GF-D8 (cell line): ENCODE data around the gene OR2K2.
"Not testable (repeated sequence)": the region's sequence is repeated elsewhere in the genome, so short reads cannot be mapped to it uniquely, and the experiment has no call there.

Experiments
- DNase-seq: peaks from one replicate; lab custom pipeline; 2025; lab: John Stamatoyannopoulos, UW

OR2K2 gene, protein sequence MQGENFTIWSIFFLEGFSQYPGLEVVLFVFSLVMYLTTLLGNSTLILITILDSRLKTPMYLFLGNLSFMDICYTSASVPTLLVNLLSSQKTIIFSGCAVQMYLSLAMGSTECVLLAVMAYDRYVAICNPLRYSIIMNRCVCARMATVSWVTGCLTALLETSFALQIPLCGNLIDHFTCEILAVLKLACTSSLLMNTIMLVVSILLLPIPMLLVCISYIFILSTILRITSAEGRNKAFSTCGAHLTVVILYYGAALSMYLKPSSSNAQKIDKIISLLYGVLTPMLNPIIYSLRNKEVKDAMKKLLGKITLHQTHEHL

DNA sequence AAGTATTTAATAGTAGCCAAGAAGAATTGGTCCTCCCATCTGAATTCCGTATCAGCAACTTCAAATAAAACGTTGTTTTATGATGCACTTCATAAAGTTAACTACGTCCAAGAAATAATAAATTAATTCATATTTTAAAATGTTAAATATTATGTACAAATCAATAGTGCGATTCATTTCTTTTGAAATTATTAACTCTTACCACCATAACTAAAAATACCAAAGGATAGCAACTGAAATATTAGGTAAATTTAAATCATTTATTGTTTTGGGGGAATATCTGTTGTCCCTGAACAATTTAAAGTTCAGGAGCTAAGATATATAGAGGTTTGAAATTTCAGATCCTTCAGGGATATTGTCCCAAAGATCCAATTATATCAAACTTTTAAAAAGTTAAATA lies at the start of gene OR2K2:
TSS of gene OR2K2 (minus strand) at position 101 of the 400 bp plus-strand sequence. CDS start 1,791 bp downstream, outside the sequence.
- no peak for DNase-seq

DNA sequence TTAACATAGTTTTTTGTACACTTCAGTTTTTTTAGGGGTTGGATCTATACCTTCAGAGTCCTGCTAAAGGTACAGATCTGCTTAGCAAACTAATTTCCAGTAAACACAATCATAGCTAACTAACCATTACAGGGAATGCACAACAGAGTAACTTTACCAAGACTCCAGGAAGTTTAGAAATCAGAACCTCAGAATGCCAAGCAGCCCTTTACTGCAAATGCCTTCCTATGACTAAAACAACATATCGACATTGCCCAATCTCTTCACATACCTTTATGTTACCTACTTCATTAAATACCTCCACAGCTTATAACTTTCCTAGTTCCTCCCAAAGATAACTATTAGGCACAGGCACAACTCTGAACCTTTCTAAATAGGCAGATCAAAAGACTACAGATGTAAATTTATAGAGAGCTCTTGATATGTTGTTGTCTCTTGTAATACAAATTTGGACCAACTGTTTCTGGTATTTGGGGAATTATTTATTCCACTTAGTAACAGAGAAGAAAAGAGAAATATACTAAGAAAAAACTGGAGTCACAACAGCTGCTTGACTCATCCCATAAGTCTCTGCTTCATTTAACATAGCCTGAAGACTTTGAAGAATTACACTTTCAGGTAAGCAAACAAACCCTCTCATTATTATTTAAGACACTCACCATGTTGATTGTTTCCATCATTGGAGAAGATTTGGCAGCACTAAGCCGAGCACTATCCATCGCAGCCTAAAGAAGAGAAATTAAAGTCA lies 46.0 kb upstream of the OR2K2 start:
- no peak for DNase-seq

DNA sequence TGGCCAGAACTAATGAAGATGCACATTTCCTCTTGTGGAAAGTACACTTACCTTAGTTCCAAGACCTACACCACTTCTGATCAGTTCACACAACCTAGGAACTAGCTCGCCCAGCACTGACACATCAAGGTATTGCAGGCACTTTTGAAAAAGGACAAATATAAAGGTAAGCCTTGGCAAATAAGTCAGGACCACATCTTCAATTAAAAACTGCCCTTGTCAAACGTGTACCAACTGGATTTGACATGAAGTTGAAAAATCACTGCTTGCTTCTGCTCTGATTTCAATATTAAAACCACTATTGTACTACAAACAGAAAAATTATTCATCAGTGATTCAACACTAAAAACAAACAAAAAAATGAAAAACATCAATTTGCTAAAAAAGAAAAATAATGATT lies 45.0 kb upstream of the OR2K2 start:
- no peak for DNase-seq

DNA sequence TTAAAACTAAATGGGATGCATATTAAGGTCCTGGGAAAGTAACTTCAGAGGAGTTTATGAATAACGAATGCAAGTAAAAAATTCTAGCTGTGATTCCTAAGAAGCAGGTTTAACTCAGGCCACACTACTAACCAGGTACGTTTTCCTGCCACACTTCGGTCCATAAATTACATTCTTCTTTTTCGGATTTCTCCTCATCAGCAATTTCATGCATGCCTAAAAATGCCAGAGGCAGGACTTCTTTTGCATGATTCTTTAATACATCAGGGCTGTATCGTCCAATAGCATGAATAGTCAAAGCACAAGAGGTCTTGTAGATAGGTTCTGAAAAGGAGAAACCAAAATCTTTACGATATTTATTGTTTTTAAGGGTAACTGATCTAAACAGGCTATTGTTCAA lies 42.3 kb upstream of the OR2K2 start:
- DNase-seq: no peak

DNA sequence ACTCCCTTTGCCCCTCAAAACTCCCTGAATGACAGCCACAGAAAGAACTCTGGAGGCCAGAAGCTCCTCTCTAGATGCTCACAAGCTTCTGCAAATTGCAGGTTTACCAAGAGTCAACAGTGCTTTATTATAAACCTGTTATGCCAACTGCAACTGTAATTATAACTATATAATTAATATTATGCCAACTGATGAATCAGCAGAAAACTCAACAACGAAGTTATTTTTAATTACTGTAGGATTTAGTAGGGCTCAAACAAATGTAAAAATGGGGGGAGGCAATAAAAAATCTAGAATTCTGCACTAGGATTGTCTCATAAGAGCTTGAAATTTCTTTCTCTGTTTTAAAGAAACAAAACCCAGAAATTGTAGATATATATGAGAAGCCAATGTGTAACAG lies 37.0 kb upstream of the OR2K2 start:
- no peak for DNase-seq

DNA sequence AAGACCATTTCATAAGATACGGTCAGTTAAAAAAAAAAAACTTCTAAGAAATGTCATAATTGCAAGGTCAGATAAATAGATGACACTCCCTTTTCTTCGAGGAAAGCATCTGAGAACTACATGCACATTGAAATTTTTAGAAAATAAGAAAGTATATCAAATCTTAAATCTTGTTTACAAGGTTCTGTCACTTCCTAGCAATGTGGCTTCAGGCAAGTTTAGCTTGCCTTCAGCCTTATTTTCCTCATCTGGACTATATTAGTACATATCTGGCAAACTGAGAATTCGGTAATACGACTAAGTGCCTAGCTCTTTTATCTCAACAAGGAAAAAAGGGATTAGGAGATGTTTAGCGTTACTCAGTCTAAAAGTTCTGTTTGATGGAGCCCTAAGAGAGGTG lies 32.5 kb upstream of the OR2K2 start:
- no peak for DNase-seq

DNA sequence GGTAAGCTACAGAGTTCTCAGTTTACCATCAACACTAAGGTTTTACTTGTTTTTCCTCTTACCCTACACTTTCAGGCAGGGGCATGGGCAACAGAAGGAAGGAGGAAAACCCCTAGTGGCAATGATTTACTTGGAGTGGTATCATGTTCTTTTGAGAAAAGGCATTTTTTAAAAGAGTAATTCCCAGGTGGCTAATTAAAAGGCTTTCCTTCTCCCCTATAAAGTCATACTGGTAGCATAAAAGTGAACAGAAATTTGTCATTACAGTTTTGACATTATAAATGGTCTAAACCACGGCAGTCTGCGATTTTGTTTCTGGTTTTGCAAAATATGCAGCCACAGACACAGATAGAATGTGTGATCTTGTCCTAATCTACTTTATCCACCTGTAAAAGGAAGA lies 30.9 kb upstream of the OR2K2 start:
- no peak for DNase-seq

DNA sequence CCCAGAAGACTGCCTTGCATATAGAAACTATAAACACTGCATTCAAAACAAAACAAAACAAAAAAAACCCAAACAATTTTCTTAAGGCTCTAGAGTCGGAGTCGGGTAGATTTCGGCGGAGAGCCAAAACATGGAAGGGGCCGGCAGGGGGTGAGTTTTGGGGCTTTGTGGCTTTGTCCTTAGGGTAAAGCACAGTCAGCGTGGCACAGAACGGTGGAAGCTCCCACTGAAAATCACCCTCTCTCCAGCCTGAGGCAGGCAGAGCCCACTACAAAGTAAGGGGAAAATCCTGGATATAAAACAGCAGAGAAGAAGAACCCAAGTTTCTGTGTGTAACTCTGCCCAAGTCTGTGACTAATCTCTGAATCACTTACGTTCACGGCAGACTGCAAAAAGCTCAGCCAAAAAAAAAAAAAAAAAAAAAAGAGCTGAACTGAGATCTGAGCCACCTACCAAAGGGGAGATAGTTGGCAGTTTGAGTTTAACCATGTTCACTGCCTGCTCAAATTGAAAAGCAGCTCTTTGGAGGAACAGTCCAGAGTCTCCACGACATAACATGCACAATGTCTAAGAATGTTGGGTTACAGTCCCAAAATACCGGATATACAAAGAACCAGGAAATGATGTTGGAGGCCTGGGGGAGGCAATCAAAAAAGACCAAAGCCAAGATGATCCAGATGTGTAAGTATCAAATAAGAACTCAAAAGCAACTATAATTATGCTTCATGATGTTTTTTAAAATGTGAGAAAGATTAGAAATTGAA lies 26.6 kb upstream of the OR2K2 start:
- no peak for DNase-seq

DNA sequence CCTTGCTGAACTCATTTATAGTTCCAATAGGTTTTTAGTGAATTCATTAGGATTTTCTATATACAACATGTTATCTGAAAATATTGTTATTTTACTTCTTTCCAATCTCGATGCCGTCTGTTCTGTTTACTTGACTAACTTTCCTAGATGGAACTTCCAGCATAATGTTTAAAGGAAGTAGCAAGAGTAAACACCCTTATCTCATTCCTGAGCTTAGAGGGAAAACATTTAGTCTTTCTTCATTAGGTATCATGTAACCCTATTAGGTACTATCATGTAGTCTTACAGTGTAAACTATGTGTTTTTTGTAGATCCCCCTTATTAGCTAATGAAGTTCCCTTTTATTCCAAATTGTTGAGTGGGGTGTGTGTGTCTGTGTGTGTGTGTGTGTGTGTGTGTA lies 22.5 kb upstream of the OR2K2 start:
- no peak for DNase-seq

DNA sequence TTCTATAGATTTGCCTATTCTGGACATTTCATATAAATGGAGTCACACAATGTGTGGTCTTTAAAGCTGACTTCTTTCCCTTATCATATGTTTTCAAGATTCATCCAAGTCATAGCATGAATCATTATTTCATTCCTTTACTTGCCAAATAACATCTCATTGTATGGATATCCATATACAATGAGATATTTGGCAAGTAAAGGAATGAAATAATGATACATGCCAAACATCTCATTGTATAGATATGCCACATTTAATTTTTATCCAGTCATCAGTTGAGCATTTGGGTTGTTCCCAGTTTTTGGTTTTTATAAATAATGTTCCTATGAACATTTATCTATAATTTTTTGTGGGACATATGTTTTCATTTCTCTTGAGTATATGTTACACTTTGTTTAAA lies 20.5 kb upstream of the OR2K2 start:
- DNase-seq: no peak

DNA sequence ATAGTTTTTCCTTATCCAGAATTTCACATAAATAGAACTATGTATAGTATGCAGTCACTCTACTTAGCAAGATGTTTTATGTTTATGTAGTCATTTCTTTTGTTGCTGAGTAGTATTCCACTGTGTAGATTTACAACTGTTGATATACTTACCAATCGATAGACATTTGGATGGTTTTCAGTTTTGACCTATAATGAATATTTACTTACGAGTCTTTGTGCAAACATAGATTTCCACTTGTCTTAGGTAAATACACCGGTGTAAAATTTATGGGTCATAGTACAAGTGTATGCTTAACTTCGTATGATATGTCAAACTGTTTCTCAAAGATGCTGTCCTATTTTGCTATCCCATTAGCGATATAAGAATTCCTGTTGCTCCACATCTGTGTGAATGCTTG lies 19.7 kb upstream of the OR2K2 start:
- no peak for DNase-seq

DNA sequence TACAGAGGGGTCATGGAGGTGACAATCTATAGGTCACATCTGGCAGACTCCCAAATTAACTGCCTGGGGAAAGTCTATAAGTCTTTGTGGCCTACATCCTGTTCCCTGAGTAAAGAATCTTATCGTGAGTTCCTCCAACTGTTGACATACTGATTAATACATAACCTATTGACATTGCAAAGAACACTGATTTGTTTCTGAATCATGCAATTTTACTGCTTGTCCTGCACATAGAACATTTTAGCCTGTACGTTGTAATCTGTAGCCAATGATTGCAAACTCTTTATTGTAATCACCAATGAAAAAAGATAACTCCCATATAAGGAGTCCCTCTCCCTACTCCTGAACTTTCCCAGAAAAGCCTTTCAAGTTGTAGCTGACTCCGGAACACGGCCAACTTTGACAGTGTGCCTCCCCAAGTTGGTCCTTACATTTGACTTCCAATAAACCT lies 18.8 kb upstream of the OR2K2 start:
- no peak for DNase-seq

DNA sequence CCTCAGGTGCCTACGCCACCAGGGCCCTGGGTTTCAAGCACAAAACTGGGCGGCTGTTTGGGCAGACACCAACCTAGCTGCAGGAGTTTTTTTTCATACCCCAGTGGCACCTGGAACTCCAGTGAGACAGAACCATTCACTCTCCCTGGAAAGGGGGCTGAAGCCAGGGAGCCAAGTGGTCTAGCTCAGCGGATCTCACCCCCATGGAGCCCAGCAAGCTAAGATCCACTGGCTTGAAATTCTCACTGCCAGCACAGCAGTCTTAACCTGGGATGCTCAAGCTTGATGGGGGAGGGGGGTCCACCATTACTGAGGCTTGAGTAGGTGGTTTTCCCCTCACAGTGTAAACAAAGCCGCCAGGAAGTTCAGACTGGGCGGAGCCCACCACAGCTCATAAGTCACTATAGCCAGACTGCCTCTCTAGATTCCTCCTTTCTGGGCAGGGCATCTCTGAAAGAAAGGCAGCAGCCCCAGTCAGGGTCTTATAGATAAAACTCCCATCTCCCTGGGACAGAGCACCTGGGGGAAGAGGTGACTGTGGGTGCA lies 4.4 kb upstream of the OR2K2 start:
- not testable (repeated sequence) for DNase-seq

DNA sequence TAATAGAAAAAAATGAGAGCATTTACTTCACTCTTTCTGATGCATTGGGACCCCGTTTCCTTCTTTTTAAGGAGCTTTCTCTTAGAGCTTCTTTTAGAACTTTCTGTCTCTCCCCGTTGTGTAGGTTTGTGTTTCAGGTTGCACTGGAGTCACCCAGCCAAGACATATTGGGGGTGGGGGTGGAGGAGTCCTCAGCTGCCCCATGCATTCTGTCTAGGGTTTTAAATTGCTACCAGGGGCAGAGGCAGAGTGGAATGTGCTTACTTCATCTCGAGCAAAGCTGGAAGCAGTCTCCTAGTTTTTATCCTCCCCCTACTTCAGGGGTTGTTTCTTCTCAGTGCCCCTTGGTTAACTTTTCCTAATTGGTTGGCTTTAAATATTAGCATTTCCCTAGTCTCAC lies 9.4 kb downstream of the OR2K2 start:
- DNase-seq: no peak

DNA sequence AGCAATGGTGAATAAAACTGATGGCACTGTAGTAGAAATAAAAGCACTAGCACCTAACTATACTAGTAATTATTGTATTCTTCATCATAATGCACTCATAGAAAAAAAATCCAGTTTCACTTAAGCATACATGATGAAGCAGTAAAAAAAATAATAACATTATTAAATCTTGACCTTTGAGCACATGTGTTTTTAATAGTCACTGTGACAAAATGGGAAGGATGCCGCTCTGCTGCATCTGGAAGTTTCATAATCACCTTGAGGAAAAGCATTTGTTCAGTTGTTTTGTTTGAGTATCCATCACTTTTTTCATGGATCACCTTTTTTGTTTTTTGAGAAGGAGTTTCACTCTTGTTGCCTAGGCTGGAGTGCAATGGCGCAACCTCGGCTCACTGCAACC lies 13.2 kb downstream of the OR2K2 start:
- DNase-seq: no peak

DNA sequence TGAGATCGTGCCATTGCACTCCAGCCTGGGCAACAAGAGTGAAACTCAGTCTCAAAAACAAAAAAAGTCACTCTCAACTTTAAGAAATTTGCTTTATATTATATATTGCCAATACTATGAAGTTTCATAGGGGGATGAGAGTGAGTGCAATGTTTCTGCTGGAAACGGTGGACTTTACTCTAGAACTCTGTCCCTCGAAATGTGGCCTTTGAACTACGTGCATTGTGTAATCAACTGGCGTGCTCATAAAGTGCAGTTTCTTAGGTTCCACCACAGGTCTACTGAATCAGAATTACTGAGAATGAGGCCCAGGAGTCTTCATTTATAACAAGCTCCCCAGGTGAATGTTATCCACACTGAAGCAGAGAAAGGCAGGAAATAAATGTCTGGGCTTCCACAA lies 24.1 kb downstream of the OR2K2 start:
- no peak for DNase-seq

DNA sequence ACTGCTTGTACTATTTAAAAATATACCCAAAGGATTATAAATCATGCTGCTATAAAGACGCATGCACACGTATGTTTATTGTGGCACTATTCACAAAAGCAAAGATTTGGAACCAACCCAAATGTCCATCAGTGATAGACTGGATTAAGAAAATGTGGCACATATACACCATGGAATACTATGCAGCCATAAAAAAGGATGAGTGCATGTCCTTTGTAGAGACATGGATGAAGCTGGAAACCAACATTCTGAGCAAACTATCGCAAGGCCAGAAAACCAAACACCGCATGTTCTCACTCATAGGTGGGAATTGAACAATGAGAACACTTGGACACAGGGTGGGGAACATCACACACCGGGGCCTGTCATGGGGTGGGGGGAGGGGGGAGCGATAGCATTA lies 26.0 kb downstream of the OR2K2 start:
- not testable (repeated sequence) for DNase-seq

DNA sequence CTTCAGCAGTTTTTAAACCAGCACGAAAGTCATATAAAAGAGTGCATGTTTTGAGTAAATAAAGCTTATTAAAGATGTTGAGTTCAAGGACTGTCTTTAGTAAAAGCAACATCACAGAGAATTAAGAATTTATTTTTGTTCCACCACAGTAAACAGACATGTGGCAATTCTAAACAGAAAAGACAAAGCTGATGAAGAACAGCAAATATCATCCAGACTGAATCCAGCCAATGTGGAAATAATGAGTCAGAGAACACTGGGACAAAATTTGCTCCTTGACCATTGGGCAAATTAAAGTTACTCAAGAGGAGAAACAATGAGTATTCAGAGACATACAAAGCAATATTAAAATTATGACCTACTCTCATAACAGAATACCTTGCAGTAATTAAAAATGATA lies 28.8 kb downstream of the OR2K2 start:
- DNase-seq: no peak

DNA sequence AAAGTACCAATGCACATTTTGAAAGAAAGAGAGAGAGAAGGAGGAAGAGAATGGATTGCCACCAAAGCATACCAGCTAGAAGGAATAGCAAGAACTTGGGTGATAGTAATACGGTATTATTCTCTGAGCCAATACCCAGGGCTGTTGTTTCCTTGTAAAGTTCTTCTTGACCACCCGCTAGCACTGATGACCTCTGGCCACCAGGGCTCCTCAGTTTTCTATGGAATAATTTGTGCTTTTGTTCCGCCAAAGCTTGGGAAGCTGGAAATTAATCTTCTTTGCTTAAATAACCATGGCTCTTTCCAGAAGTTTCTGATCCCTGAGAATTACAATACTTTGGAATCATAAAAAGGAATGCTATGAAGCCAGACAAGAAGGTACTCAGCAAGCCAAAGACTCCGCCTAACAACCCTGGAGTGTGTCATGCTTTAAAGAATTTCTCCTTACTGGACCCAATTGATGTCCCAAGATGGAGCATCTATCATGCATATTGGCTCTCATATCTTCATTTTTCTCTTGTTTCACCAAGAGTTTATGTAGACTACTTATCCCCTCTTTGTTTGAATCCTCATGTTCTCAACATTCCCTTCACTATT lies 29.8 kb downstream of the OR2K2 start:
- no peak for DNase-seq

DNA sequence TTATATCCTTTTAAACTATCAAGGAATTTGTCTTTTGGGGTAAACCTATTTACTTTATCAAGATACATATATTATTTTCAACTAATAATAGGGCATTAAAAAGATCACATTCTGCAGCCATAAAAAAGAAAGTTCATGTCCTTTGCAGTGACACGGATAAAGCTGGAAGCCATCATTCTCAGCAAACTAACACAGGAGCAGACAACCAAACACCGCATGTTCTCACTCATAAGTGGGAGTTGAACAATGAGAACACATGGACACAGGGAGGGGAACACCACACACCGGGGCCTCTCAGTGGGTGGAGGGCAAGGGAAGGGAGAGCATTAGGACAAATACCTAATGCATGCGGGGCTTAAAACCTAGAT lies 30.4 kb downstream of the OR2K2 start:
- DNase-seq: not testable (repeated sequence)

DNA sequence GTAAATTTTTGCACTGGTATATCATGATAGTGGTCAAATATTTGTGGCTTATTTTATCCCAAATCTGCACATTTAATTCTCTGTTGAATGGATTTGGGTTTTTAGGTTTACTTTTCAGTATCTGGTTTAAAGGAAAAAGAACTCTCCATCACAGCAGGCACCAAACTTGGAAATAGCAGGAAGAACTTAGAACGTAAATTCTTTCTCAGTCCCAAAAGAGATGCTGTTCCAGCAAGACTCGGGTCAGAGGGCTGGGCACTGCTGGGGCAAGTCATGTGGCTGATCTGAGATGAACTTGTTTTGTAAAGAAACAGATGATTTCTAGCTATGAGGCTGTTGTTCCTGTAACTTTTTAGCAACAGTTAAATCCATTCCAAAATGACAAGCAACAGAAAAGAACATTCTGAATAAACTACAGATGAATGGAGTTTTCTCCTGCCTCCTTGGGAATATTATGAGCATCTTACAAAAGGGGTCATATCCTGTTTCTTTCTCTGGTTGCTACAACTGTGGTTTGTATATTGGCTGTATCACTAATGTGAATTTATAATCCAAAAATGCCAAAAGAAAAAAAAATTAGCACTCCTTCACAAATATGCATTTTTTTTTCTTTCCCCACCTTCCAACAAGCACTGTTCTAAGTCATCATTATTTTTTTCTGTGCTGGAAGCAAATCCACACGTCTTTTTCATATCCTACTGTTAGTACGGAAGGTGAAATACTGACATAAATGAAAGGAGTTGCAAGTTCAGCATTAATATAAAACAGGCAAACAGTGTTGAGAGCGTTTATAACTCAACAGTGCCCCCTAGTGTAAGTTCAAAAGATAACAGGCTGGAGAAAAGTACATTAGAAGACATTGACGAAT lies 31.1 kb downstream of the OR2K2 start:
- DNase-seq: peak; percentile 6
